GM18508 (cell line): Measurements from ENCODE around the gene ZNF816.
"Not testable (repeated sequence)": the region's sequence is repeated elsewhere in the genome, so short reads cannot be mapped to it uniquely, and the experiment has no call there.

Experiments
- ATAC-seq: cut with Tn5 transposase; IDR thresholded peaks from one replicate; pipeline ENCODE4 v1.9.1; 2021; ENCODE audit warnings: moderate number of reproducible peaks; ENCODE audit not compliant: insufficient read depth, unreplicated experiment

Gene ZNF816

GRCh38 chr19:52963247-52963618 is 552 bp upstream of the ZNF816 start:
- ATAC-seq: peak; percentile 27

- peak; percentile 14 for ATAC-seq
Measured at GRCh38 chr19:52961981-52962380, 700 bp downstream of the ZNF816 start.

GRCh38 chr19:52959613-52960295 is 2.9 kb downstream of the ZNF816 start:
- no peak for ATAC-seq

GRCh38 chr19:52957591-52957990 is 5.1 kb downstream of the ZNF816 start:
- no peak for ATAC-seq

- ATAC-seq: no peak
Measured at GRCh38 chr19:52956917-52957316, 5.8 kb downstream of the ZNF816 start.

GRCh38 chr19:52949422-52949821 is 13.3 kb downstream of the ZNF816 start:
- ATAC-seq: no peak

GRCh38 chr19:52948025-52948770 is 14.5 kb downstream of the ZNF816 start:
- no peak for ATAC-seq

GRCh38 chr19:52946322-52947310 is 16.1 kb downstream of the ZNF816 start:
- ATAC-seq: no peak

GRCh38 chr19:52945652-52946321 is 16.9 kb downstream of the ZNF816 start:
- no peak for ATAC-seq

- ATAC-seq: not testable (repeated sequence)
Measured at GRCh38 chr19:52944703-52945493, 17.8 kb downstream of the ZNF816 start.

GRCh38 chr19:52943884-52944643 is 18.6 kb downstream of the ZNF816 start:
- no peak for ATAC-seq

GRCh38 chr19:52943134-52943883 is 19.4 kb downstream of the ZNF816 start:
- ATAC-seq: no peak

- ATAC-seq: peak; percentile 64
Measured at GRCh38 chr19:52942386-52943133, 20.1 kb downstream of the ZNF816 start.

GRCh38 chr19:52941941-52942385 is 20.7 kb downstream of the ZNF816 start:
- no peak for ATAC-seq

- not testable (repeated sequence) for ATAC-seq
Measured at GRCh38 chr19:52941523-52941922, 21.2 kb downstream of the ZNF816 start.

- ATAC-seq: not testable (repeated sequence)
Measured at GRCh38 chr19:52940905-52941304, 21.8 kb downstream of the ZNF816 start.

GRCh38 chr19:52938761-52939160 is 23.9 kb downstream of the ZNF816 start:
- no peak for ATAC-seq
